Measurements from ENCODE around the gene CDK6. TPM values are rescaled to one million over a fixed set of nuclear protein-coding genes. Genes with fewer than 3 reads are reported as not detected.

The CDK6 gene
- total RNA-seq, 1 experiment from 2014 or later, result 10.5 TPM

DNA sequence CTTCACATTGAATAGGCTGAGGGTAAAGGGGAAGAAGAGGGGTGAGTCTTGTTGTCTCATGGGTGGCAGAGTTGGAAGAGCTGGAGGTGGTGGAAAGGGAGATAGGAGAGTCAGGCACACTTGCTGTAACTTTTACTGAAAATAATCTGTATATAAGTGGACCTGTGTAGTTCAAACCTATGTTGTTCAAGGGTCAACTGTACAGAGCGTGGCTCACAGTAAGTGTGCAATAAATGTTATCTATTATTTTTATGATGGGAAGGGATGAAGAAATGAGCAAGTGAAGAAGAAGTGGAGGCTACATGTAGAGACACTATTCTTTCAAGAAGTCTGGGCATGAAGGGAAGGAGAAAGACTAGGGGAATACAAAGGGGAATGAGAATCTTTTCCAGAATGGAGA, 174.7 kb downstream of the CDK6 start:
- POLR2A ChIA-PET (ENCODE audit: low non-redundant PET), result no interaction called here
- CTCF ChIA-PET, result no interaction called here

DNA sequence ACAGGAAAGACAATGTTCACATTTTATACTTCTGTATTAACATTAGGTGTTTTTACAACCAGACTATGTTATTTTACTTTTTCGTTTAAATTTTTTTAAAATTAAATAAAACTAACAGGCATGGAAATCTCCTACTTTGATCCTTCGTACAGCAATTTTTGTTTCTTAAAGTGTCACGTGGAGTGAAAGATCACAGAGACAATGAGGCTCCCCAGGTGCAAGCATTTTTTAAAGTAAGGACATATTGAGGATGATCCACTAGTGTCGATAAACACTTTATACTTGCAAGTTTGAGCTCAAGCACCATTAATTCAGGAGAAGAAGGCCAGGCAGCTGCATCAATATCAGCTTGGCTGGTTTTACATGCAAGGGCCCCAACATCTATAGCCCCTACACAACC, 177.7 kb downstream of the CDK6 start:
- CTCF ChIA-PET, result no interaction called here
- H3K27ac ChIP-seq (ENCODE audit: low read depth, low read length, poor library complexity, severe bottlenecking), result no peak overlapping the region
- H3K27me3 ChIP-seq (replicated peaks; ENCODE audit: insufficient read depth, low read depth, low read length, poor library complexity), result no peaks in the 10 kb centered on the region
- no peaks in the 10 kb centered on the region for H3K9me3 ChIP-seq (ENCODE audit: low read depth, low read length, poor library complexity, severe bottlenecking)
- POLR2A ChIA-PET (ENCODE audit: low non-redundant PET), result no interaction called here
- DNase-seq (ENCODE audit: low spot score), result no peak
- TF ChIP-seq, protein P1, sequence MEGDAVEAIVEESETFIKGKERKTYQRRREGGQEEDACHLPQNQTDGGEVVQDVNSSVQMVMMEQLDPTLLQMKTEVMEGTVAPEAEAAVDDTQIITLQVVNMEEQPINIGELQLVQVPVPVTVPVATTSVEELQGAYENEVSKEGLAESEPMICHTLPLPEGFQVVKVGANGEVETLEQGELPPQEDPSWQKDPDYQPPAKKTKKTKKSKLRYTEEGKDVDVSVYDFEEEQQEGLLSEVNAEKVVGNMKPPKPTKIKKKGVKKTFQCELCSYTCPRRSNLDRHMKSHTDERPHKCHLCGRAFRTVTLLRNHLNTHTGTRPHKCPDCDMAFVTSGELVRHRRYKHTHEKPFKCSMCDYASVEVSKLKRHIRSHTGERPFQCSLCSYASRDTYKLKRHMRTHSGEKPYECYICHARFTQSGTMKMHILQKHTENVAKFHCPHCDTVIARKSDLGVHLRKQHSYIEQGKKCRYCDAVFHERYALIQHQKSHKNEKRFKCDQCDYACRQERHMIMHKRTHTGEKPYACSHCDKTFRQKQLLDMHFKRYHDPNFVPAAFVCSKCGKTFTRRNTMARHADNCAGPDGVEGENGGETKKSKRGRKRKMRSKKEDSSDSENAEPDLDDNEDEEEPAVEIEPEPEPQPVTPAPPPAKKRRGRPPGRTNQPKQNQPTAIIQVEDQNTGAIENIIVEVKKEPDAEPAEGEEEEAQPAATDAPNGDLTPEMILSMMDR (conservative IDR thresholded peaks at IDR 0.05; ENCODE audit: low read depth, low read length), result no peak
- TF ChIP-seq EZH2 (IDR thresholded peaks at IDR 0.05; ENCODE audit: borderline replicate concordance, low read depth, low read length, poor library complexity, severe bottlenecking), result no peak
- no peak overlapping the region for H3K4me3 ChIP-seq (ENCODE audit: low read depth, low read length, poor library complexity, severe bottlenecking)
- no peaks in the 10 kb centered on the region for H3K4me1 ChIP-seq (ENCODE audit: insufficient read depth, low read length, poor library complexity, severe bottlenecking)
- no peaks in the 10 kb centered on the region for H3K36me3 ChIP-seq (ENCODE audit: insufficient read depth, low read length, poor library complexity, severe bottlenecking)
- intact Hi-C loops (cut with micrococcal nuclease; ENCODE audit: unreplicated experiment), result no loop called here
- BruUV-seq (replicated peaks), result no TSS peak

More for the DNA sequence above, 174.7 kb downstream of the CDK6 start:
- no TSS peak for BruUV-seq (replicated peaks)
- no peak for TF ChIP-seq EZH2 (IDR thresholded peaks at IDR 0.05; ENCODE audit: borderline replicate concordance, low read depth, low read length, poor library complexity, severe bottlenecking)
- TF ChIP-seq, protein P1 (conservative IDR thresholded peaks at IDR 0.05; ENCODE audit: low read depth, low read length), result no peak
- Histone ChIP-seq H3K27me3 (replicated peaks; ENCODE audit: insufficient read depth, low read depth, low read length, poor library complexity) (no peaks in the 10 kb centered on the region), H3K36me3 (ENCODE audit: insufficient read depth, low read length, poor library complexity, severe bottlenecking) (no peaks in the 10 kb centered on the region), H3K9me3 (ENCODE audit: low read depth, low read length, poor library complexity, severe bottlenecking) (no peaks in the 10 kb centered on the region), H3K4me1 (ENCODE audit: insufficient read depth, low read length, poor library complexity, severe bottlenecking) (no peaks in the 10 kb centered on the region), H3K27ac (ENCODE audit: low read depth, low read length, poor library complexity, severe bottlenecking) (no peak overlapping the region), H3K4me3 (ENCODE audit: low read depth, low read length, poor library complexity, severe bottlenecking) (no peak overlapping the region)
- no peak for DNase-seq (ENCODE audit: low spot score)
- intact Hi-C loops (cut with micrococcal nuclease; ENCODE audit: unreplicated experiment), result no loop called here

DNA sequence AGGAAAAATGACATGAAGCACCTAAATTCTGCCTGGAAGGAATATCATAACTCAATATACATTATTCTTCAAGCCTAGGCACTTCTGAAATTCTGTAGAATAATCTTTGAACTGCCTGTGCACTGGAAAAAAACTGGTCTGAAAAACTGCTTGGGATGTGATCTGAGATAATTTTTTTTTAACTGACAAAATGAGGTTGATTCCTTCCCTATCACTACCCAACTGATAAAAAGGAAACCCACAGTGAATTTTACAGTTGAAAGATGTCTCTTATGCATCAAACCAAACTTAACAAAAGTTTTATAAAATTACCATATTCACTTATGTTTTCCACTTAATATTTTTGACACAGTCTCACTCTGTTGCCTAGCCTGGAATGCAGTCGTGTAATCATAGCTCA, 179.0 kb downstream of the CDK6 start:
- DNase-seq (ENCODE audit: low spot score), result no peak
- H3K27me3 ChIP-seq (replicated peaks; ENCODE audit: insufficient read depth, low read depth, low read length, poor library complexity), result no peaks in the 10 kb centered on the region
- no peaks in the 10 kb centered on the region for H3K36me3 ChIP-seq (ENCODE audit: insufficient read depth, low read length, poor library complexity, severe bottlenecking)
- no peaks in the 10 kb centered on the region for H3K4me1 ChIP-seq (ENCODE audit: insufficient read depth, low read length, poor library complexity, severe bottlenecking)
- H3K4me3 ChIP-seq (ENCODE audit: low read depth, low read length, poor library complexity, severe bottlenecking), result no peak overlapping the region
- H3K9me3 ChIP-seq (ENCODE audit: low read depth, low read length, poor library complexity, severe bottlenecking), result no peaks in the 10 kb centered on the region
- intact Hi-C loops (cut with micrococcal nuclease; ENCODE audit: unreplicated experiment), result no loop called here
- no peak overlapping the region for H3K27ac ChIP-seq (ENCODE audit: low read depth, low read length, poor library complexity, severe bottlenecking)
- BruUV-seq (replicated peaks), result no TSS peak
- POLR2A ChIA-PET (ENCODE audit: low non-redundant PET), result interaction anchor here (0.7 kb wide), 1 partner anchor 844 kb away, joined by 4 read pairs; no protein-coding TSS in a partner anchor
- TF ChIP-seq EZH2 (IDR thresholded peaks at IDR 0.05; ENCODE audit: borderline replicate concordance, low read depth, low read length, poor library complexity, severe bottlenecking), result no peak
- TF ChIP-seq, protein P1 (conservative IDR thresholded peaks at IDR 0.05; ENCODE audit: low read depth, low read length), result no peak
- CTCF ChIA-PET, result no interaction called here

Measured in A673 (cell line).